UCSD-AML1 (cell line): Measurements from ENCODE around the gene KANK4.

Experiments used
- DNase-seq: peaks from one replicate; lab custom pipeline; 2025; ENCODE audit not compliant: unreplicated experiment; lab: John Stamatoyannopoulos, UW

Gene KANK4

DNA sequence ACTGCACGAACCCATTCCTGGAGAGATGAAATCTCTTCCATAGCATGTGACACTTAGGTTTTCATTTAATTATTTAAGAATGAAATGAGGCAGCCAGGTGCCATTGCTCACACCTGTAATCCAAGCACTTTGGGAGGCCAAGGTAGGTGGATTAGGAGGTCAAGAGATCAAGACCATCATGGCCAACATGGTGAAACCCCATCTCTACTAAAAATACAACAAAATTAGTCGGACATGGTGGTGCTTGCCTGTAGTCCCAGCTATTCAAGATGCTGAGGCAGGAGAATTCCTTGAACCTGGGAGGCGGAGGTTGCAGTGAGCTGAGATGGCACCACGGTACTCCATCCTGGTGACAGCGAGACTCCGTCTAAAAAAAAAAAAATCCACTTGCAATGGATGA lies 106.8 kb downstream of the KANK4 start:
- DNase-seq, result no peak

DNA sequence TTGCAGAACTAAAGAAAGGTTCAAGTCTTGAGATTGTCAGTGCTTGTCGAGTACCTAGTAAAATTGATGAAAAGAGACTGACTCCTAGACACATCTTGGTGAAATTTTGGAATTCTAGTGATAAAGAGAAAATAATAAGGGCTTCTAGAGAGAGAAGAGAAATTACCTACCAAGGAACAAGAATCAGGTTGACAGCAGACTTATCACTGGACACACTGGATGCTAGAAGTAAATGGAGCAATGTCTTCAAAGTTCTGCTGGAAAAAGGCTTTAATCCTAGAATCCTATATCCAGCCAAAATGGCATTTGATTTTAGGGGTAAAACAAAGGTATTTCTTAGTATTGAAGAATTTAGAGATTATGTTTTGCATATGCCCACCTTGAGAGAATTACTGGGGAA lies 108.3 kb downstream of the KANK4 start:
- no peak for DNase-seq

DNA sequence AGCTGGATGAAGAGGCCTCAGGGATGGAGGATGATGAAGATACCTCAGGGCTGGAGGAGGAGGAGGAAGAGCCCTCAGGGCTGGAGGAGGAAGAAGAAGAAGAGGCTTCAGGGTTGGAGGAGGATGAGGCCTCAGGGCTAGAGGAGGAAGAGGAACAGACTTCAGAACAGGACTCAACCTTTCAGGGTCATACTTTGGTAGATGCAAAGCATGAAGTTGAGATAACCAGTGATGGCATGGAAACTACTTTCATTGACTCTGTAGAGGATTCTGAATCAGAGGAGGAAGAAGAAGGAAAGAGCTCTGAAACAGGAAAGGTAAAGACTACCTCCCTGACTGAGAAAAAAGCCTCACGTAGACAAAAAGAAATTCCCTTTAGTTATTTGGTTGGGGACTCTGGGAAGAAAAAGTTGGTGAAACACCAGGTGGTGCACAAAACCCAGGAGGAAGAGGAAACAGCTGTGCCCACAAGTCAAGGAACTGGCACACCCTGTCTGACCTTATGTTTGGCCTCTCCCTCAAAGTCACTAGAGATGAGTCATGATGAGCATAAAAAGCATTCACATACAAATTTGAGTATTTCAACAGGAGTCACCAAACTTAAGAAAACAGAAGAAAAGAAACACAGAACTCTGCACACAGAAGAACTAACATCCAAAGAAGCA lies 109.2 kb downstream of the KANK4 start:
- no peak for DNase-seq

DNA sequence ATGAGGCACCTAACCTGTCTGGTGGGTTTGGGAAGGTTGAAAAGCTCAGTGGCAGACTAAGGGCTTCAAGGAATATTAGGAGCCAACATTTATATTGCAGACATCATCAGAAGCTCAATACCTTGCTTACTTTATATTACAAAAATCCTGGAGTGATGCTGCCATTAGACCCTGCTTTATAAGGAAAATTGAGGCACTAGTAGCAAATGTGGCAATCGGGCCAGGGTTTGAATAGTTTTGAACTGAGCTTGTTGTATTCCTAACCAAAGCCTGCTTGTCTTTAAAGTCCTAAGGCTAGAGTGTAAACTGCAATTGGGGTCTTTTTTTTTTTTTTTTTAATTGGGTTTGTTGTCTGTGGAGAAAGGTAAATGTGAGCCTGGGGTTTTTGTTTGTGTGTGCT lies 110.3 kb downstream of the KANK4 start:
- DNase-seq, result no peak

DNA sequence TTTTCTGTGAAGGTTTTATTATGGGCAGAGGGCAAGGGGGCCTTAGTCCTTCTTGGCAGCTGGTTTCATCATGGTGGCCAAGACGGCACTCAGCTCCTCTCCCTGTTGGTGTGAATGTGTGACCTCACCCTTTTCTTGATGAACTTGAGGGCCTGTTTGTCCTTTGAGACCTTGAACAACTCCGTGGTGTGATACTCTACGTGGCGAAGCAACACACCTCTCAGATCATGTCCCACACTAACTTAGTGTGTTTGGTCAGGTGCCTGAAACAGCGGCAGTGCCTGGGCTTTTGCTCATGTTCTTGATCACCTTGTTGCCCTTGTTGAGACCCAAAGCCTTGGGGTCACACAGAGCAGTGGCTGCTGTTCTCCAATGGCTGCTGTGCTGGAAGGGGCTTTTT lies 111.1 kb downstream of the KANK4 start:
- DNase-seq, result no peak

DNA sequence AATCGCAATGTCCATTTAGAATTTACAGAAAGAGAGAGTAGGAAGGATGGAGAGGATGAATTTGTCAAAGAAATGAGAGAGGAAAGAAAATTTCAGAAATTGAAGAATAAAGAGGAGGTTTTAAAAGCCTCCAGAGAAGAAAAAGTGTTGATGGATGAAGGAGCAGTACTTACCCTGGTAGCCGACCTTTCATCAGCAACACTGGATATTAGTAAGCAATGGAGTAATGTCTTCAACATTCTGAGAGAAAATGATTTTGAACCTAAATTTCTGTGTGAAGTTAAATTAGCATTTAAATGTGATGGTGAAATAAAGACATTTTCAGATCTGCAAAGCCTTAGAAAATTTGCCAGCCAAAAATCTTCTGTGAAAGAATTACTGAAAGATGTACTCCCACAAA lies 112.0 kb downstream of the KANK4 start:
- DNase-seq, result no peak

DNA sequence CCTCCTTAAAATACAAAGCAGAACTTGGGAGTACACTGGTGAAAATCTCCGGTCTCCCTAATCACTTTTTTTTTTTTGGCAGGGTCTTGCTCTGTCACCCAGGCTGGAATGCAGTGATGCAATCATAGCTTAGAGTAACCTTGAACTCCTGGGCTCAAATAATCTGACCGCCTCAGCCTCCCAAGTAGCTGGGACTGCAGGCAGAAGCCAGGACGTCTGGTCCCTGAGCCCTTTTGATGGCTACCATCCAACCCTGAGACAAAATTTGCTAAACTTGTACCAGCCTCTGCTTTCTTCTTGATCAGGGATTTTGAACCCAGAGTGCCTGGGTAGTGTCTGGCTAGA lies 120.5 kb downstream of the KANK4 start:
- DNase-seq, result no peak

DNA sequence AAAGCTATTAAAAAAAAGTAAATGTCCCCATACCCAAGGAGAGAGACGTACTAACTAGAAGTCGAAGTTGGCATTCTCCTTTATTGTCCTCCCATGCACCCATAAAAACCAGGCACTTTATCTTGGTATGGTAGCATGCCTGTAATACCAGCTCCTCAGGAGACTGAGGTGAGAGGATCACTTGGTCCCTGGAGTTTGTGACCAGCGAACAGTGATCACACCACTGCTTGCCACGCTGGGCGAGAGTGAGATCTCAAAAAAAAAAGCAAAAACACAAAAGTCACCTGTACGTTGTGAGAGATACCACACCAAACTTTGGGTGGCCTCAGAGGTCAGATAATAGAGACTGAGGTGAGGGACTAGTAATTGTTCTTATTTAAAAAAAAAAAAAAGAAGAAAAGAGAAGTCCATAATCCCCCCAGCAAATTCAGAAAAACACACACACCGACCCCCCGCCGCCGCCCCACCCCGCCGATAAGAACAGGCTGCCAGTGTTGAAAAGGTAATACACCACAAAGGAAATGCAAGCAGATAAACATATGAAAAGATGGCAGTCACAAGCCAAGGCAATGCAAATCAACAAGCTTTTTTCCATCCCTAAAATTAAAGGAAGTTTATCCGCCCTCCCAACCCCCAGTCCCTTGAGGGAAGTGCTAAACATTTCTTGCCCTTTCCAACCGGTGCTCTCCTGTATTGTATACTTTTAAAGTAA lies 121.0 kb downstream of the KANK4 start:
- DNase-seq, result no peak

DNA sequence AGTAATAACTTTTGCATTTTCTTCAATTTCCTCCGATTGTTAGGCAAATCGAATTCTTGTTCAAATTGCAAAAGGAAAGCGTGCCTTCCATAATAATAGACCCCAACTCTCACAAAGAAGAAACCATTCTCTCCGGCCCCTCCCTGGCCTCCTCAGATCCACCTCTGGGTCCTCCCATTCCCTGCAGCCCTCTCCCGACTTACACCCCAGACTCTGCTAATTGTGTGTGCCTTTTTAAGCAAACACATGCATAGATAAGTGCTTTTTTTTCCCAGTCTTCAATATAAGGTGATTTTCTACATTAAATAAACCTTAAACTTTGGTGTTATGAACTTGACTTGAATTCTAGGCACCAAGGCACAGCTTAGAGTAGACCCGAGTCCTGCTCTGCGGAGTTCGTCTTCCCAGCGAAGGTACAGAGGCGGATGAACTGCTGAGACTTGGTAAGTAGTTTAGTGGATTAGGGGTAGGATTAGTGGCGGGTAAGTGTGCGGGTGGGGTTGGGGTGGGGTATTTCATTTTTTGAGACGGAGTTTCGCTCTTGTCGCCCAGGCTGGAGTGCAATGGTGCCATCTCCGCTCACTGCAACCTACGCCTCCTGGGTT lies 123.0 kb downstream of the KANK4 start:
- no peak for DNase-seq

DNA sequence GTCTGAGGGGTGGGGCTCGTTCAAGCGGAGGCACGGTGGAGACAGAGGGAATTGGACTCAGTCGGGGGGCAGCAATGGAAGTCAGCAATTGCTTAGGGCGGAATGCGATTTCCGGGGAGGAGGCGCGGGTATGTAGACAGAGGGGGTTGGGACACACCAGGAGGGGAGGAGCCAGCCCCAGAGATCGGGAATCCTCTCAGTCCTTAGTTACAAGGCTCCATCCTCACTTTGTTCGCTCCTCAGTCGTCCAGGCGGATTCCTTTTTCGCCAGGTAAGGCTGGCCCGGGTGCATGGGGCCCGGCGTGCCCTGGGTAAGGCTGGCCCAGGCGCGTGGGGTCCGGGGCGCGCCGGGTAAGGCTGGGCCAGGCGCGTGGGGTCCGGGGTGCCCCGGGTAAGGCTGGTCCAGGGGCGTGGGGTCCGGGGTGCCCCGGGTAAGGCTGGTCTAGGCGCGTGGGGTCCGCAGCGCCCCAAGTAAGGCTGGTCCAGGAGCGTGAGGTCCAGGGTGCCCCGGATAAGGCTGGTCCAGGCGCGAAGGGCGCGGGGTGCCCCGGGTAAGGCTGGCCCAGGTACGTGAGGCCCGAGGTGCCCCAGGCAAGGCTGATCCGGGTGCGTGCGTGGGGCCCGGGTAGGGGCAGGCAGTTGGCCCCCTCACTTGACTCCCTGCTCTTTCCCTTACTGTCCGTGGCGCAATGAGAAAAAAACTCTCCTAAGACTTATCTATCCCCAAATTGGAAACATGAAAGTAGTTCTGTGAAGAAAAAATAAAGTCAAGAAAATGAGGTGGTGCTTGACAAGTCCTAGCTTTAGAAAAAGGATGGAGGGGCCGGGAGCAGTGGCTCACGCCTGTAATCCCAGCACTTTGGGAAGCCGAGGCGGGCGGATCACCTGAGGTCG lies 124.3 kb downstream of the KANK4 start, which contains the start of gene L1TD1:
TSS of gene L1TD1 (plus strand) at position 199 of the 894 bp plus-strand sequence. CDS start 11,780 bp downstream, outside the sequence.
- DNase-seq, result no peak

DNA sequence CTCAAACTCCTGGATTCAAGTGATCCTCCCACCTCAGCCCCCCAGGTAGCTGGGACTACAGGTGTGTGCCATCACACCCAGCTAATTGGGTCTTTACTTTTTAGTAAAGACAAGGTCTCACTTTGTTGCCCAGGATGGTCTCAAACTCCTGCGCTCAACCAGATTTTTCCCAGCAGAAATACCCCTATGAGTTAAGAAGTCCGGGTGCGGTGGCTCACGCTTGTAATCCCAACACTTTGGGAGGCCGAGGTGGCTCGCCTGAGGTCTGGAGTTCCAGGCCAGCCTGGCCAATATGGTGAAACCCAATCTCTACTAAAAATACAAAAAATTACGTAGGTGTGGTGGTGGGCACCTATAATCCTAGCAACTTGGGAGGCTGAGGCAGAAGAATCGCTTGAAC lies 131.1 kb downstream of the KANK4 start:
- DNase-seq, result no peak

DNA sequence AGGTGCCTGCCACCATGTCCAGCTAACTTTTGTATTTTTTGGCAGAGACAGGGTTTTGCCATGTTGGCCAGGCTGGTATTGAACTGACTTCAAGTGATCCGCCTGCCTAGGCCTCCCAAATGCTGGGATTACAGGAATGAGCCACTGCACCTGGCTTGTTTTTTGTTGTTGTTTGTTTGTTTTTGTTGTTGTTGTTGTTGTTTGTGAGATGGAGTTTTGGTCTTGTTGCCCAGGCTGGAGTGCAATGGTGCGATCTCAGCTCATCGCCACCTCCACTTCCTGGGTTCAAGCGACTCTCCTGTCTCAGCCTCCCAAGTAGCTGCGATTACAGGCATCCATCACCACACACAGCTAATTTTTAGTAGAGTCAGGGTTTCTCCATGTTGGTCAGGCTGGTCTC lies 131.7 kb downstream of the KANK4 start:
- no peak for DNase-seq
